Esophagus muscularis mucosa (tissue), 4 donors: ENCODE measurements around the gene FGF5. TPM values are rescaled to one million over a fixed set of nuclear protein-coding genes. Genes with fewer than 3 reads are reported as not detected.

Experiments
- DNase-seq: peaks from one replicate; pipeline ENCODE4 v3.0.0-alpha.2; 2017; ENCODE audit errors: extremely low spot score
- H3K27ac ChIP-seq, 4 donors: fragments of 200-600 bp; sonication (generic); replicated peaks in 1 of 4; 1 replicate in 3 of 4; 2 replicates in 1 of 4; pipeline ENCODE4 v1.5.1; 2016 to 2019; ENCODE audit warnings: mild to moderate bottlenecking in 1 of 4
- H3K27me3 ChIP-seq, 4 donors: fragments of 200-600 bp; sonication (generic); one replicate each; pipeline versions ENCODE4 v1.5.1 to v1.6.0; 2016 to 2019
- H3K36me3 ChIP-seq, 4 donors: fragments of 200-600 bp; sonication (generic); one replicate each; pipeline ENCODE4 v1.5.1; 2016 to 2019
- H3K4me1 ChIP-seq, 4 donors: fragments of 200-600 bp; sonication (generic); one replicate each; pipeline ENCODE4 v1.5.1; 2016 to 2019
- H3K4me3 ChIP-seq, 4 donors: fragments of 200-600 bp; sonication (generic); 1 replicate in 2 of 4; 2 replicates in 2 of 4; pipeline ENCODE4 v1.5.1; 2016 to 2019; ENCODE audit warnings: mild to moderate bottlenecking in 4 of 4, moderate library complexity in 1 of 4
- H3K9me3 ChIP-seq, 4 donors: fragments of 200-600 bp; sonication (generic); 1 replicate in 3 of 4; 2 replicates in 1 of 4; pipeline ENCODE4 v1.5.1; 2016 to 2019
- EP300 ChIP-seq: sonication (generic); formaldehyde crosslinking; IDR thresholded peaks from one replicate; pipeline ENCODE4 v1.6.1; 2017; ENCODE audit warnings: antibody characterized with exemption
- POLR2A ChIP-seq: fragments of 450-650 bp; IDR thresholded peaks from one replicate; pipeline ENCODE4 v1.6.1; 2017; ENCODE audit warnings: antibody characterized with exemption, moderate library complexity, mild to moderate bottlenecking, low read depth
- POLR2AphosphoS5 ChIP-seq, 2 donors: sonication (generic); formaldehyde crosslinking; IDR thresholded peaks; one replicate each; pipeline ENCODE4 v1.6.1; 2017; ENCODE audit warnings: antibody characterized with exemption in 2 of 2
- WGBS: methylation state at CpG from one replicate; pipeline ENCODE4 v1.1.5; 2018; 5-methylcytosine and 5-hydroxymethylcytosine counted together
- intact Hi-C: fragments of 100-400 bp; cut with DNase I; formaldehyde crosslinking; loops from one replicate; pipeline ENCODE4 v1.15.1; 2023
- total RNA-seq, 4 donors: library from RNA; depleted of rRNA; stranded (reverse); fragments of >200 nt; gene quantifications; one replicate each; pipeline versions ENCODE4 v1.1.0 to v1.2.1, GENCODE V29; 2016
- TF ChIP-seq, protein P1 (sequence below), 3 experiments: fragments of 200-600 bp in 2 of 3; fragments of 450-650 bp in 1 of 3; sonication (generic) in 2 of 3; IDR thresholded peaks; one replicate each; pipeline ENCODE4 v1.5.1; 2017 to 2019; ENCODE audit warnings: antibody characterized with exemption in 3 of 3, mild to moderate bottlenecking in 2 of 3, moderate library complexity in 1 of 3

Gene FGF5
- total RNA-seq, 4 donors from 2014 or later = 1.2 to 4.2 (median 2.0) TPM

DNA sequence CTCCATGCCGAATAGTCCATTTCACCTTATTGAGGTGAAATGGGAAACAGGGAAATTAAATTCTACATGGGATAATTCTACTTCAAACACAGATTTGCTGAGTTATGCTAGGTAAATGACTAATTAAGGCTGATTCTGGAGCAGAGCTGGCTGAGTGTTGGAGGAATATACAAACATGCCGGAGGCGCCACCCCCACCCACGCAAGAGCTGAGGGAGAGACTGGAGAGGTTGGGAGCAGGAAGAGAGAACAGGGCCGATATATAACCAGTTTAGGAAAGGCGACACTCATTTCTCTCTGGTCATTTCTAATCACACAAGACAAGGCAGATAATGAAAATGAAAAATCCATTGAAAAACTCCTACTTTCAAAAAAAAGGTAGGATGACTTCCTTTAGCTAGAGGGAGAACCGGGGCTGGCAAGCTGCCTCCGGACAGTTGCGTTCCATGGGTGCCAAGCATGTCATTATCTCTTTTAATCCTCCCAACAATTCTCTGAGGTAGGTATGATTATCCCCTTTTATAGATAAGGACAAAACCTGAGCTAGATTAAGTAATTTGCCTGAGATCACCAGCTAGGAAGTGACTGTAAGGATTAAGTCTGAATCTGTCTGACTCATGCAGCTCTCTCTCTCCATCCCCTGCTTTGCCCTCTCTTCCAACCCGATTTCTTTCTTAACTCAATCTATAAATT, 41.5 kb downstream of the FGF5 start:
- intact Hi-C loops = no loop called here
- TF ChIP-seq POLR2A (no peak), EP300 (no peak), POLR2AphosphoS5 (IDR thresholded peaks at IDR 0.05) (no peak)
- TF ChIP-seq, protein P1, sequence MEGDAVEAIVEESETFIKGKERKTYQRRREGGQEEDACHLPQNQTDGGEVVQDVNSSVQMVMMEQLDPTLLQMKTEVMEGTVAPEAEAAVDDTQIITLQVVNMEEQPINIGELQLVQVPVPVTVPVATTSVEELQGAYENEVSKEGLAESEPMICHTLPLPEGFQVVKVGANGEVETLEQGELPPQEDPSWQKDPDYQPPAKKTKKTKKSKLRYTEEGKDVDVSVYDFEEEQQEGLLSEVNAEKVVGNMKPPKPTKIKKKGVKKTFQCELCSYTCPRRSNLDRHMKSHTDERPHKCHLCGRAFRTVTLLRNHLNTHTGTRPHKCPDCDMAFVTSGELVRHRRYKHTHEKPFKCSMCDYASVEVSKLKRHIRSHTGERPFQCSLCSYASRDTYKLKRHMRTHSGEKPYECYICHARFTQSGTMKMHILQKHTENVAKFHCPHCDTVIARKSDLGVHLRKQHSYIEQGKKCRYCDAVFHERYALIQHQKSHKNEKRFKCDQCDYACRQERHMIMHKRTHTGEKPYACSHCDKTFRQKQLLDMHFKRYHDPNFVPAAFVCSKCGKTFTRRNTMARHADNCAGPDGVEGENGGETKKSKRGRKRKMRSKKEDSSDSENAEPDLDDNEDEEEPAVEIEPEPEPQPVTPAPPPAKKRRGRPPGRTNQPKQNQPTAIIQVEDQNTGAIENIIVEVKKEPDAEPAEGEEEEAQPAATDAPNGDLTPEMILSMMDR (IDR thresholded peaks at IDR 0.05) = no peak
- Histone ChIP-seq H3K27me3 (no peaks in the 10 kb centered on the region), H3K4me1 (peaks cover 0 to 26% (median 15%) of the 10 kb centered on the region in 4 donors), H3K9me3 (no peaks in the 10 kb centered on the region), H3K27ac (peak overlapping the region; percentile 47 to 76 (median 65)), H3K4me3 (peak overlapping the region; percentile 13 to 42 (median 28)), H3K36me3 (no peaks in the 10 kb centered on the region)
- no peak for DNase-seq
- 36% methylated on average over 10 of the region's 10 CpGs for WGBS

DNA sequence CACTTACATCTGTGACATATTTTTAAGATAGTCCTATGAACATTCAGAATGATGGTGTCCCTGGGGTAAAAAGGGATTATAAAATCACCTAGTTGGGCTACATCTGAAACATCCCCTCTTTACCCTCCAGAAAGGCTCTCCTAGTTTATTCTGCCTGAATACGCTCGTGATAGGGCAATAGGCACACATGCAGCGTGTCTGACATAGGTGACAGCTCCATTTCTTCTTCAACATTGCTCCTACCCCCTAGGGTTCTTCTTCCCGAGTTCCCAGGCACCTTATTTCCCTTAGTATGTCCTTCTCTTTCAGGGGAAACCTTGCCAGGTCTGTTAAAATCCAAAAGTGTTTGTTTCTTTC, 42.0 kb downstream of the FGF5 start:
- WGBS = 61% methylated on average over 4 of the region's 4 CpGs
- intact Hi-C loops = no loop called here
- no peaks in the 10 kb centered on the region for H3K36me3 ChIP-seq
- no peaks in the 10 kb centered on the region for H3K9me3 ChIP-seq
- H3K4me3 ChIP-seq = no peak overlapping the region
- no peak for DNase-seq
- peak overlapping the region in 3 of 4 donors; percentile 59 to 76 (median 71) for H3K27ac ChIP-seq
- no peaks in the 10 kb centered on the region for H3K27me3 ChIP-seq
- H3K4me1 ChIP-seq = peaks cover 0 to 26% (median 15%) of the 10 kb centered on the region in 4 donors
- no peak for TF ChIP-seq POLR2AphosphoS5 (IDR thresholded peaks at IDR 0.05)
- TF ChIP-seq, protein P1 (IDR thresholded peaks at IDR 0.05) = no peak
- no peak for TF ChIP-seq POLR2A
- no peak for TF ChIP-seq EP300

DNA sequence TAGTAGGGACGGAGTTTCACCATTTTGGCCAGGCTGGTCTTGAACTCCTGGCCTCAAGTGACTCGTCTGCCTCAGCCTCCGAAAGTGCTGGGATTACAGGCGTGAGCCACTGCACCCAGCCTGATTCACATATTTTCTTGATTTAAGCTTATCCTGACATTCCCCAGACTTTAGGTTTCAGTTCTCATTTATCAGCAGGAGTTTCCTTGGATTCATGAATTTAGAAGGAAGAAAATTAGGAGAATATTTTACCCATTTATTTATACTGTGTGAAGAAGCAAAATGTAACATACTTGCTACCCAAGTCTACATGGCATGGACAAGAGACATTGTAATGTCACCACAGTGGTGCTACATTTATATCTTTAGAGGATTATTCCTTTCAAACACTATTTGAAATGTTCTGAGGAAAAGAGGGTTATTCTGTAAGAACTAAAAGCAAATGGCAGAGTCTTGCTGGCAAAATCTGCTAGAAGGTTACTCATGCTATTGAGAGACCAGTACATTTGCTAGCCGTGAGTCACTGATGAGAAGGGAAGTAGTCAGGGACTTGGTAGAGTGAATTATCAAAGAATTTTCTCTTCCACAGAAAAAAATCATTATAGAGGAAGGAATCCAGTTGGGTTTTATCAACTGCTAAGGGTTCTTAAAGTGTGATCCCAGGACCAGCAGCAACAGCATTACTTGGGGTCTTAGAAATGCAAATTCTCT, 43.0 kb downstream of the FGF5 start:
- WGBS = 78% methylated on average over 5 of the region's 5 CpGs
- Histone ChIP-seq H3K9me3 (no peaks in the 10 kb centered on the region), H3K36me3 (no peaks in the 10 kb centered on the region), H3K4me3 (no peak overlapping the region), H3K4me1 (peaks cover 0 to 26% (median 15%) of the 10 kb centered on the region in 4 donors), H3K27ac (no peak overlapping the region), H3K27me3 (no peaks in the 10 kb centered on the region)
- TF ChIP-seq POLR2A (no peak), EP300 (no peak), POLR2AphosphoS5 (IDR thresholded peaks at IDR 0.05) (no peak)
- TF ChIP-seq, protein P1 (IDR thresholded peaks at IDR 0.05) = no peak
- intact Hi-C loops = no loop called here
- no peak for DNase-seq

DNA sequence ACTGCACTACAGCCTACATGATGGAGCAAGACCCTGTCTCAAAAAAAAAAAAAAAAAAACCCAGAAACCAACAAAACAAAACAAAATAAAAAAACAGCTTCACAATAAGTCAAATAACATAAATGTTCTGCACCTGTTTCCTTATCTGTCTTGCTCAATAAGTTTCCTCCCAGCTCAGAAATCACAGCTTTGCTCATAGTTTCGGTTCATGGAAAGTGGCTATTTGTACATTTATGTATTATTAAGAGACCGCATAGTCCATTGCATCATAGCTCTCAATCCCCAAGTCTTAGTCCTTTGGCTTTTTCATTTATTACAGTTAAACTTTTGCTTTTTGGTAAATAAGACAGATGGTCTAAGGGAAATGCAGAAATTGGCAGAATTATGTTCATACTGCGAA, 44.7 kb downstream of the FGF5 start:
- Histone ChIP-seq H3K4me1 (peaks cover 0 to 26% (median 15%) of the 10 kb centered on the region in 4 donors), H3K4me3 (no peak overlapping the region), H3K27ac (no peak overlapping the region), H3K9me3 (no peaks in the 10 kb centered on the region), H3K27me3 (no peaks in the 10 kb centered on the region), H3K36me3 (no peaks in the 10 kb centered on the region)
- intact Hi-C loops = no loop called here
- TF ChIP-seq EP300 (no peak), POLR2AphosphoS5 (IDR thresholded peaks at IDR 0.05) (no peak), POLR2A (no peak)
- TF ChIP-seq, protein P1 (IDR thresholded peaks at IDR 0.05) = no peak
- no peak for DNase-seq
- WGBS = 91% methylated on average over 3 of the region's 3 CpGs
